AG09319 (cell line): ENCODE measurements around the gene B3GAT1.

Experiments
- DNase-seq: peaks from one replicate; pipeline ENCODE4 v3.0.0-alpha.2; 2010; ENCODE audit warnings: low read depth; ENCODE audit errors: extremely low read depth
- TF ChIP-seq, protein P1 (sequence below): IDR thresholded peaks from 2 replicates; pipeline ENCODE4 v1.5.1; 2011; ENCODE audit warnings: low read depth, mild to moderate bottlenecking, inconsistent platforms, low read length, moderate library complexity

The B3GAT1 gene

DNA sequence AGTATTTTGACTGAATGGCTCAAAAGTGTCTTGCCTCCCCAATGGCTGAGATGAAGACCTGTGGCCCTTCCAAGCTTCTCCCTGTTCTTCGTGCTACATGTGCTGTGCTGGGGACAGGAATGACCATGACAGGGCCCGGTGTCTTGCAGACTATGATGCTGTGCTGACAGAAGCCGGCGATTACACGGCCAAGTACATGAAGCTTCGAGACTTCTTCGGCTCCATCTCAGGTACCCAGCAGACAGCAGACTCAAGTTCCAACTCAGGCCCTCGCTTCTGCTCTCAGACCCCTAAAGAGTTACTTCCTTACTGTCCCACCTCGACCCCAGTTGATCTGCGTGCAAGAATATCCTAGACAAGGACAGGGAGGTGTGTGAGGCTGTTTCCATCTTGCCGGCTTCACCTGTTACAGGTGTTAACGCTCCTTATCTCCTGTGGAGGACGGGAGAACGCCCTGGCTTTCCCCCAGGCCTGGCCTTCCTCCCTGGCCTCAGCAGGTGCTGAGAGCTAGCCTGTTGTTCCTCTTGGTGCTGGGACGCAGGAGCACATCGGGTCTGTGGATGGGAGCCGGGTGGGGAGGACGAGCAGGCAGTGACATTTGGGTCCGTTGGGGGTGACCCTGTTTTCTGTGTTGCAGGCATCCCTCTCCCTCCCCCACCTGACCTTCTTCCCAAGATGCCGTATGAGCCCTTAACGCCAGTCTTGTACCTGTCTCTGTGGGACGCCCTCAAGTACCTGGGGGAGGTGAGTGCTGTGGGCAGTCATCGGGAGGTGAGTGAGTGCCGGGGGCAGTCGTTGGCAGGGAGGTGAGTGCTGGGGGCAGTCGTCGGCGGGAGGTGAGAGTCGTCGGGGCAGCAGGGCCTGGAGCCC lies 42.2 kb downstream of the B3GAT1 start:
- DNase-seq: no peak
- TF ChIP-seq, protein P1, sequence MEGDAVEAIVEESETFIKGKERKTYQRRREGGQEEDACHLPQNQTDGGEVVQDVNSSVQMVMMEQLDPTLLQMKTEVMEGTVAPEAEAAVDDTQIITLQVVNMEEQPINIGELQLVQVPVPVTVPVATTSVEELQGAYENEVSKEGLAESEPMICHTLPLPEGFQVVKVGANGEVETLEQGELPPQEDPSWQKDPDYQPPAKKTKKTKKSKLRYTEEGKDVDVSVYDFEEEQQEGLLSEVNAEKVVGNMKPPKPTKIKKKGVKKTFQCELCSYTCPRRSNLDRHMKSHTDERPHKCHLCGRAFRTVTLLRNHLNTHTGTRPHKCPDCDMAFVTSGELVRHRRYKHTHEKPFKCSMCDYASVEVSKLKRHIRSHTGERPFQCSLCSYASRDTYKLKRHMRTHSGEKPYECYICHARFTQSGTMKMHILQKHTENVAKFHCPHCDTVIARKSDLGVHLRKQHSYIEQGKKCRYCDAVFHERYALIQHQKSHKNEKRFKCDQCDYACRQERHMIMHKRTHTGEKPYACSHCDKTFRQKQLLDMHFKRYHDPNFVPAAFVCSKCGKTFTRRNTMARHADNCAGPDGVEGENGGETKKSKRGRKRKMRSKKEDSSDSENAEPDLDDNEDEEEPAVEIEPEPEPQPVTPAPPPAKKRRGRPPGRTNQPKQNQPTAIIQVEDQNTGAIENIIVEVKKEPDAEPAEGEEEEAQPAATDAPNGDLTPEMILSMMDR: no peak

DNA sequence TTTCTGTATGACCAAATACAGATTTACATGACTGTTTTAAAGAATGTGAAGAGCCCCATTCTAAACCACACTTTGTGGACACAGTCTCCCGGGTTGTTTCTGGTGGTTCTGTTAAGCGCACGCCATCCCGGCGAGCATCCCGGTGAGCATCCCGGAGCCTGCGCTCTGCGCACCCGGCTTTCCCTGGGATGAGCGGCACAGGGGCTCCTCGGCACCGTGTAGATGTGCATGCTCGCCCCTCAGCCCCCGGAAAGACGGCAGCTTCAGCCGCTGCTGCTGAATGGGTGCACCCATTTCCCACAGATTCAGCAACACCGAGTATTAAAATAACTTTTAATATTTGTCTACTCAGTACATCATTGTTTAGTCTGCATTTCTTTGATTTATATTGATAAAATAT lies 44.3 kb downstream of the B3GAT1 start:
- DNase-seq: no peak
- TF ChIP-seq, protein P1: no peak

DNA sequence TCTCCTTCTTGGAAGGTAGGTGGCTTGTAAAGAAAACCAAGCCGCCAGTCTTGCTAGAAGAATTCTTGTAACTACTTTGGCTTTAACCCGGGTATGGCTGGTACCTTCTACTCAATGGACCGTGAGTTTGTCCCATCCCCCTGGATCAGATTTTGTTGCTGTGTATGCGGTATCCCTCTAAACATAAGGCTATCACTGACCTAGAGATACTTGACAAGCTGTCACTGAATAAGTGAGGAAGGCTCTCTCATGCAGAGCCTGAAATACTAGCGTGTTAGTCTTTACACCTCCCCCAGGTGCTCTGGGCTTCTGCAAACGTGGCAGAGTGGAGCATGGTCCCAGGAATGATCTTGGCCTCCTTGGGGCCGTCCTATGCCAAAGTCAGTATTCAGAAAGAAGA lies 45.8 kb downstream of the B3GAT1 start:
- DNase-seq: no peak
- TF ChIP-seq, protein P1: no peak

DNA sequence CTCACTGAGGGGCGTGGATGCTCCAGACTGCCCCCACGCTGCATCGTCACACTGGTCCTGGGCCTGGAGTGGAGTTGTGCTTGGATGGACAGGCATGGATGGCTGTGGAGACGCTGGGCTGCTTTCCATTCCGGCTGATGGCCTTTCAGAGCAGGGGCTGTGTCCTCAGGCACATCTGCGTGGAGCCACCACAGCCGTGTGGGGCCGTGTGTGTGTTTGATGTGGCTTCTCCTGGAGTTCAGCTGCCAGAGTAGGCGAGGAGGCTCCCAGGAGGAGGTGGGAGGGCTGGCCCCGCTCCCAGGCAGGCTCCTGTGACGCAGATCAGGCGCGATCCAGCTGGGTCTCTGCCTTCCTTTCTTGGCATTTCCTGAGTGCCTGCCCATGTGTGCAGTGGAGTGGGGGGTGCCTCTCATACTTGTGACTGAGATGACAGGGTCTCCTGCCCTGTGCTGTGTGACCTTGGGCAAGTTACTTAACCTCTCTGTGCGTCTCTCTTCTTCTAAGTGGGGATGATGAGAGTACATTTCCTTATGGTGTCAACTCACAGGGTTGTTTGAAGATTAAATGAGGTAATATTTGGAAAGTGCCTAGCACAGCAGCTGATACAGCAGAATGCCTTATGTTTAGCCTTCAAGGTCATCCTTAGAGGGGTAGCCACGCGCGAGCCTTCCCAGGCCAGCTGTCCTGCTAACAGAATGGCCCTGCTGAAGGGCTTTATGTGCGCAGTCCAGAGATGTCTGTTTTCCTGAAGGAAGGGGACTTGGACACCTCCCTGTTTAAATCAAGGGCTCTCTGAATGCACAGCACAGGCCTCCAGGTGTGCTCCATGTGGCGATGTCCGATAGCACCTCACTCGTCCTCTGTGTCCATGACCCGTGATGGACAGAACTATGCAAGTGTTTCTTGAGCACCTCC lies 46.8 kb downstream of the B3GAT1 start:
- DNase-seq: no peak
- TF ChIP-seq, protein P1: no peak

DNA sequence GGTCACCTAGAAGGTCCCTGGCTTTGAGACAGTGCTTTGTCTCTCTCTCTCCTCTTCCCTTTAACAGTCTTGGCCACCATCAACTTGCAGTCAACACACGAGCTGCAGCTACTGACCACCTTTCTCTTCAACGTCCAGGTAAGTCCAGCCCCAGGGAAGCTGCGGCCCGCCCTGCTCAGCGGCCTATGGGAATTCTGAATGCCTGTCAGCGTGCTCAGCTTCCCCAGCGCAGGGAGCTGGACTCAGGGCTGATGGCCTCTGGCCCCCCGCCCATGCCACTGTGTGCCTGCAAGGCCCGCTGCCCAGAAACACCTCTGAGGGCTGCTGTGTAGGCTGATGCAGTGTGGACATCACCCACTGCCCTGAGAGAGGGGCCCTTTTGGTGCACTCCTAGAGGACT lies 47.8 kb downstream of the B3GAT1 start:
- TF ChIP-seq, protein P1: no peak
- DNase-seq: no peak

DNA sequence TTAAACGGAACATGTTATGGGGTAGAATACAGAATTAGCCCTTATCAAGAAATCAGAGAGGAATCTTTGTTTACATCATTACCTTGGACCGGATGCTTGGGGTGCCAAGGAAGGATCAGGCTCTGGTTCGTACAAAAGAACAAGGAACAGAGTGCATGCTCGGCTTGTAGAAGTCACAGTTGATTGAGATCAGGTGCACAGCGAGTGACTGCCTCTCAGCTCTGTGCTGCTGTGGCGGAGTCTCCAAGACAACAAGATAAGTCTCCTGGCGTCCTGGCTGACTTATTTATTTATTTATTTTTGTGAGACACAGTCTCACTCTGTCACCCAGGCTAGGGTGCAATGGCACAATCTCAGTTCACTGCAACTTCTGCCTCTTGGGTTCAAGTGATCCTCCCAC lies 48.5 kb downstream of the B3GAT1 start:
- no peak for DNase-seq
- TF ChIP-seq, protein P1: no peak

DNA sequence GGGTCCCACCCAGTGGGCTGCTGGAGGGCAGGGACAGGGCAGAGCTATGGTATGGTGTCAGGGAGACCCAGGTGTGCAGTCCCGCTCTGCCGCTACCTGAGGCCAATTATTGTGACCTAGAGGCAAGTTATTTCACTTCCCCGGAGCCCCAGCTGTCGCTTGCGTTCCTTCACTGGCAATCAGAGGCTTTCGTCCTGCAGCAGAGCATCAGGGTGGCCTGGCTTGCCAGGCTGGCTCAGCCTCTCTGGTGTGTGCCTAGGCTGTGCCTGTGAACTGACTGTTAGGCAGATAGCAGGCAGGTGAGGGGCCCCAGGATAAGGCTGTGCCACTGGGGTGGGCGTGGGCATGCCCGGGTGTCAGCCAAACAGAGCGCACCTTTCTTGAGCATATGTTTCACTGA lies 48.9 kb downstream of the B3GAT1 start:
- TF ChIP-seq, protein P1: no peak
- no peak for DNase-seq
